Activated CD4-positive, alpha-beta memory T cell treated with anti-CD3 and anti-CD28 coated beads, Interleukin-2, amount 10 ng/mL, durations not matched to agents 7 days and 5 days (primary cell): ENCODE measurements around the gene PRCD. TPM values are rescaled to one million over a fixed set of nuclear protein-coding genes. Genes with fewer than 3 reads are reported as not detected.
"Not testable (repeated sequence)": the region's sequence is repeated elsewhere in the genome, so short reads cannot be mapped to it uniquely, and the experiment has no call there.

ENCODE experiments used
- CTCF ChIA-PET: fragments of 350-600 bp; sonication (Branson Sonifier 250); formaldehyde crosslinking; loops from one replicate; lab custom pipeline; 2021; ENCODE audit warnings: antibody characterized with exemption, inconsistent platforms; lab: Charles Lee
- POLR2A ChIA-PET: fragments of 350-600 bp; sonication (Branson Sonifier 250); formaldehyde crosslinking; loops from one replicate; lab custom pipeline; 2021; ENCODE audit warnings: antibody characterized with exemption; lab: Charles Lee
- DNase-seq: peaks from one replicate; pipeline ENCODE4 v3.0.0-alpha.2; 2020
- H3K27ac Mint-ChIP-seq: one replicate; pipeline ENCODE4 v1.8.0; 2021; ENCODE audit warnings: mild to moderate bottlenecking, mixed read lengths
- H3K27me3 Mint-ChIP-seq: one replicate; pipeline ENCODE4 v1.8.0; 2021; ENCODE audit warnings: mixed read lengths
- H3K36me3 Mint-ChIP-seq: one replicate; pipeline ENCODE4 v1.8.0; 2021; ENCODE audit warnings: low read depth, mixed read lengths
- H3K4me1 Mint-ChIP-seq: one replicate; pipeline ENCODE4 v1.8.0; 2021; ENCODE audit warnings: mixed read lengths
- H3K4me3 Mint-ChIP-seq: one replicate; pipeline ENCODE4 v1.8.0; 2021; ENCODE audit warnings: mild to moderate bottlenecking, mixed read lengths
- H3K9me3 Mint-ChIP-seq: one replicate; pipeline ENCODE4 v1.8.0; 2021; ENCODE audit warnings: mixed read lengths
- total RNA-seq, 2 experiments: library from RNA; stranded (reverse); gene quantifications; one replicate each; pipeline ENCODE4 v1.2.3, GENCODE V29; 2021

The PRCD gene
- total RNA-seq, 2 experiments from 2014 or later, result not detected

DNA sequence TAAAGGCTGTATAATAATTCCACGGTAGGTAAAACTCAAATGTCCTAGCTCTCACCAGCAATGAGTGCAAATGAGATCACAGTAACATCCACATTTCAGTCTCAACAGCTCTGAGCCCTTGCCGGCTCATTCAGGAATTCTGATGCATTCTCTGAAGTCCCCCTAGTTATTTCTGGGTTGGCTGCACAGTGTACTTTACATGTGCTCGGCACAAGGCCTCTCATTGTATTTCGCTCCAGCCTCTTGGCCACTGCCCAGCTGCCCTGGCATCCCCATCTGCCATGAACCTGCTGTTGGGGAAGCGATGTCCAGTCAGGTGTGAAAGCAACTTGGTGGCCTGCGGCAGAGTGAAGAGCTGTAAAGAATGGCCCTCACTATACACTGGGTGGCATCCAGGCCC is 14.3 kb downstream of the PRCD start:
- no peak for DNase-seq
- H3K27me3 Mint-ChIP-seq, result no peaks in the 10 kb centered on the region
- ChIA-PET POLR2A (no interaction called here), CTCF (no interaction called here)
- no peak overlapping the region for H3K4me3 Mint-ChIP-seq
- H3K27ac Mint-ChIP-seq, result no peak overlapping the region
- peaks cover 14% of the 10 kb centered on the region for H3K36me3 Mint-ChIP-seq
- peaks cover 38% of the 10 kb centered on the region for H3K4me1 Mint-ChIP-seq
- no peaks in the 10 kb centered on the region for H3K9me3 Mint-ChIP-seq

- Mint-ChIP-seq H3K27me3 (no peaks in the 10 kb centered on the region), H3K4me1 (peaks cover 58% of the 10 kb centered on the region), H3K9me3 (no peaks in the 10 kb centered on the region), H3K4me3 (peak overlapping the region; percentile 99), H3K36me3 (peaks cover 33% of the 10 kb centered on the region), H3K27ac (peak overlapping the region; percentile 91)
- no peak for DNase-seq
- CTCF ChIA-PET, result interaction anchor here (0.7 to 8.5 kb wide), 24 partner anchors 8 to 203 kb away, joined by 3 to 82 read pairs (median 6); partner anchors contain the start of genes PRCD and PRPSAP1
- POLR2A ChIA-PET, result interaction anchor here (0.8 to 4.8 kb wide), 20 partner anchors 11 to 203 kb away, joined by 3 to 38 read pairs (median 5); partner anchors contain the start of genes JMJD6, METTL23, MFSD11 and PRPSAP1
Observed at GRCh38 chr17:76556765-76557367, 17.0 kb downstream of the PRCD start.

GRCh38 chr17:76557368-76558197 is 17.7 kb downstream of the PRCD start:
- Mint-ChIP-seq H3K9me3 (no peaks in the 10 kb centered on the region), H3K27me3 (no peaks in the 10 kb centered on the region), H3K27ac (peak overlapping the region; percentile 91), H3K36me3 (peaks cover 37% of the 10 kb centered on the region), H3K4me3 (peak overlapping the region; percentile 99), H3K4me1 (peaks cover 63% of the 10 kb centered on the region)
- ChIA-PET CTCF (interaction anchor here (0.6 to 8.5 kb wide), 36 partner anchors 9 to 244 kb away, joined by 3 to 82 read pairs (median 5); partner anchors contain the start of genes PRCD, PRPSAP1 and ST6GALNAC2), POLR2A (interaction anchor here (0.8 to 4.8 kb wide), 28 partner anchors 10 to 454 kb away, joined by 3 to 38 read pairs (median 4); partner anchors contain the start of genes EXOC7, JMJD6, METTL23 and MFSD11)
- DNase-seq, result peak; percentile 95

GRCh38 chr17:76558198-76559095 is 18.6 kb downstream of the PRCD start:
- Mint-ChIP-seq H3K9me3 (no peaks in the 10 kb centered on the region), H3K27me3 (no peaks in the 10 kb centered on the region), H3K36me3 (peaks cover 46% of the 10 kb centered on the region), H3K4me1 (peaks cover 72% of the 10 kb centered on the region), H3K27ac (peak overlapping the region; percentile 91), H3K4me3 (peak overlapping the region; percentile 99)
- POLR2A ChIA-PET, result interaction anchor here (0.8 to 4.8 kb wide), 23 partner anchors 9 to 454 kb away, joined by 3 to 38 read pairs (median 5); partner anchors contain the start of genes EXOC7, JMJD6, METTL23 and MFSD11
- peak; percentile 30 for DNase-seq
- CTCF ChIA-PET, result interaction anchor here (0.7 to 8.5 kb wide), 28 partner anchors 8 to 205 kb away, joined by 3 to 82 read pairs (median 5); partner anchors contain the start of genes PRPSAP1 and ST6GALNAC2

DNA sequence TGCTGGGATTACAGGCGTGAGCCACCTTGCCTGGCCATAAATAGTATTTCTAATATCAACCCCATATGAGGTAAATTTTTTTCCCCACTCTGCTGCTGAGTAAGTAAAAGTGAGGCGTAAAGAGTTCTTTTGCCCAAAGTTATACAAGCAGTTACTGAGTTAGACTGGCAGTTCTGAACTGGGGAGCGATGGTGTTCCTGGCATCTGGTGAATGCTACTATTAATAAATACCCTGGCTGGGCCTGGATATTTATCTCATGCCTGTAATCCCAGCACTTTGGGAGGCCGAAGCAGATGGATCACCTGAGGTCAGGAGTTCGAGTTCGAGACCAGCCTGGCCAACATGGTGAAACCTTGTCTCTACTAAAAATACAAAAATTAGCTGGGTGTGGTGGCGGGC is 19.6 kb downstream of the PRCD start:
- H3K27me3 Mint-ChIP-seq, DNase-seq, H3K9me3 Mint-ChIP-seq: not testable (repeated sequence)
- CTCF ChIA-PET, result interaction anchor here (1.0 to 8.5 kb wide), 9 partner anchors 8 to 154 kb away, joined by 3 to 82 read pairs (median 9); partner anchors contain the start of gene ST6GALNAC2
- H3K4me3 Mint-ChIP-seq, result peak overlapping the region; percentile 99
- peaks cover 73% of the 10 kb centered on the region for H3K4me1 Mint-ChIP-seq
- POLR2A ChIA-PET, result interaction anchor here (1.2 to 4.8 kb wide), 7 partner anchors 12 to 178 kb away, joined by 3 to 38 read pairs (median 4); partner anchors contain the start of genes SRSF2 and ST6GALNAC2
- H3K27ac Mint-ChIP-seq, result peak overlapping the region; percentile 91
- peaks cover 49% of the 10 kb centered on the region for H3K36me3 Mint-ChIP-seq

DNA sequence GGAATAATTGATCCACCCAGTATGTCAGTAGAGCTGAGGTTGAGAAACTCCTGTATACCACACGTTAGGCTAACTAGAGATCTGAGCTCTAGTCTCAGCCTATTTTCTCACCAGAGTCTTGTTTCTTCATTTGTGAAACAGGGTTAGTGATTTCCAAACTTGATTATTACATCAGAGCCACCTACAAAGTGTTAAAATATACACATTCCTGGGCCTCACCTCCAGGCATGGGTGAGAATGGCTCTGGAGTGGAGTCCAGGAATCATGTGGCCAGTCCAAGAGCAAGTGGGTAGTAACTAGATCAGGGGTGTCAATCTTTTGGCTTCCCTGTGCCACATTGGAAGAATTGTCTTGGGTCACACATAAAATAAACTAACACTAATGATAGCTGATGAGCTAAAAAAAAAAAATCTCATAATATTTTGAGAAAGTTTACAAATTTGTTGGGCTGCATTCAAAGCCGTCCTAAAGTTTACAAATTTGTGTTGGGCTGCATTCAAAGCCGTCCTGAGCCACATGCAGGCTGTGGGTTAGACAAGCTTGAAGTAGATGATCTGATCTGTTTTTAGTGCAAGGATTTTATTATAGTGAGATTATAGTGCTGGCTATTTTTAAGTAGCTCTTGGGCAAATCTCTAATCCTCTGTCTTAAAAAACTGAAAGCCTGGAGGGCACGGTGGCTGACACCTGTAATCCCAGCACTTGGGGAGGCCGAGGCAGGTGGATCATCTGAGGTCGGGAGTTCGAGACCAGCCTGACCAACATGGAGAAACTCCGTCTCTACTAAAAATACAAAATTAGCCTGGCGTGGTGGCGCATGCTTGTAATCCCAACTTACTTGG is 20.4 kb downstream of the PRCD start:
- ChIA-PET POLR2A (interaction anchor here (1.2 to 4.8 kb wide), 6 partner anchors 11 to 177 kb away, joined by 3 to 38 read pairs (median 4); partner anchors contain the start of gene SRSF2), CTCF (interaction anchor here (0.6 to 8.5 kb wide), 12 partner anchors 9 to 153 kb away, joined by 3 to 82 read pairs (median 5); partner anchors contain the start of gene ST6GALNAC2)
- peak overlapping the region; percentile 87 for H3K27ac Mint-ChIP-seq
- H3K27me3 Mint-ChIP-seq, result no peaks in the 10 kb centered on the region
- H3K9me3 Mint-ChIP-seq, result no peaks in the 10 kb centered on the region
- no peak for DNase-seq
- H3K4me3 Mint-ChIP-seq, result peak overlapping the region; percentile 71
- H3K36me3 Mint-ChIP-seq, result peaks cover 57% of the 10 kb centered on the region
- peaks cover 71% of the 10 kb centered on the region for H3K4me1 Mint-ChIP-seq

GRCh38 chr17:76560877-76561221 is 21.0 kb downstream of the PRCD start:
- ChIA-PET CTCF (interaction anchor here (1.1 to 8.5 kb wide), 8 partner anchors 9 to 121 kb away, joined by 3 to 82 read pairs (median 5); partner anchors contain the start of gene ST6GALNAC2), POLR2A (interaction anchor here (1.1 to 4.8 kb wide), 7 partner anchors 11 to 176 kb away, joined by 3 to 38 read pairs (median 4); partner anchors contain the start of genes METTL23 and SRSF2)
- Mint-ChIP-seq H3K27me3 (no peaks in the 10 kb centered on the region), H3K4me1 (peaks cover 69% of the 10 kb centered on the region), H3K9me3 (no peaks in the 10 kb centered on the region), H3K36me3 (peaks cover 63% of the 10 kb centered on the region), H3K4me3 (peak overlapping the region; percentile 71), H3K27ac (peak overlapping the region; percentile 87)
- no peak for DNase-seq

- Mint-ChIP-seq H3K4me1 (peaks cover 69% of the 10 kb centered on the region), H3K27me3 (no peaks in the 10 kb centered on the region), H3K9me3 (no peaks in the 10 kb centered on the region), H3K4me3 (peak overlapping the region; percentile 71), H3K27ac (peak overlapping the region; percentile 87), H3K36me3 (peaks cover 68% of the 10 kb centered on the region)
- DNase-seq, result peak; percentile 37
- ChIA-PET POLR2A (interaction anchor here (1.1 to 1.6 kb wide), 3 partner anchors 46 to 171 kb away, joined by 3 to 4 read pairs (median 3); partner anchors contain the start of gene METTL23), CTCF (interaction anchor here (1.5 to 8.5 kb wide), 7 partner anchors 9 to 120 kb away, joined by 3 to 82 read pairs (median 5); partner anchors contain the start of gene ST6GALNAC2)
Observed at GRCh38 chr17:76561332-76561731, 21.5 kb downstream of the PRCD start.

DNA sequence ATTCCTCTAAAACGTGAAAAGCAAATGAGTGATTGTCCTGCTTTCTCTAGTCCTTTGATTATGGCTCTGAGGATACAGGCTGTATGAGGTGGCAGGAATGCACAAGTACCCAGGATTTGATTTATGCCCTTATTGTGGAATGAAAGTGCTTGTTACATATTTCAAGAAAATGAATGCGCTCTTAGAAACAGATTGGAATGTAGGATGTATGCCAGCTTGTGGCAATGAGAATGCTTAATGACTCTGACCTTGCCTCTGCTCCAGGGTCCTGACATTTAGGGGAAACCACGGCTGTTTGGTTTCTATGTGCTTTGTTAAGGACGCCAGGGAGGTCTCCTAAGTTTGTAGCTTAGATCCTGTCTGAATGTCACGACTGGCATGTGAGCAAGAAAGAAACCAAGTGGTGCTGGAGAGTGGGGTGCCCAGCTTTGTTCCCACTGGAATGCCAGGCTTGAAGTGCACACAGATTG is 22.0 kb downstream of the PRCD start:
- CTCF ChIA-PET, result interaction anchor here (0.9 to 8.5 kb wide), 5 partner anchors 10 to 120 kb away, joined by 3 to 82 read pairs (median 4); no protein-coding TSS in a partner anchor
- no peaks in the 10 kb centered on the region for H3K27me3 Mint-ChIP-seq
- H3K27ac Mint-ChIP-seq, result peak overlapping the region; percentile 87
- POLR2A ChIA-PET, result interaction anchor here (1.1 to 1.6 kb wide), 3 partner anchors 47 to 170 kb away, joined by 3 to 4 read pairs (median 3); partner anchors contain the start of gene METTL23
- H3K4me3 Mint-ChIP-seq, result peak overlapping the region; percentile 71
- H3K9me3 Mint-ChIP-seq, result no peaks in the 10 kb centered on the region
- DNase-seq, result no peak
- H3K36me3 Mint-ChIP-seq, result peaks cover 73% of the 10 kb centered on the region
- peaks cover 64% of the 10 kb centered on the region for H3K4me1 Mint-ChIP-seq

DNA sequence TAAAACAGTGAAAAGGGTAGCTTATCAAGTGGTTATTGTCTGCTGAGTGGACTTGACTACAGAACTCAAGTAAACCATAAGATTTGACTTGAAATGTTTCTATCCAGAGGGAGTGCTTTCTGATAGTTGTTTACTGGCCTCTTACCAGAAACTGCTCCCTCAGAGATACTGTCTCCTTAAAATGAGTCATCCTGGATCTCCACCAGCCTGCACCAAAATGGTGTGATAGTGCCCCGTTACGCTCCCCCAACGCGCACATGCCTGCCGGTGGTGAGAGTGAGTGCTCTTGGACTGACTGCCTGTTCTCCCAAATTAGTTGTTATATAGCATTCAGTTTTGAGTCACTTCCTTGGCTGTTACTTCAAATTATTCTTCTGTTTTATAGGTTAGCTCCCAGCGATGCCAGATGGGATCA is 22.9 kb downstream of the PRCD start:
- peaks cover 58% of the 10 kb centered on the region for H3K4me1 Mint-ChIP-seq
- peaks cover 70% of the 10 kb centered on the region for H3K36me3 Mint-ChIP-seq
- CTCF ChIA-PET, result interaction anchor here (0.7 to 8.5 kb wide), 6 partner anchors 9 to 119 kb away, joined by 3 to 82 read pairs (median 4); no protein-coding TSS in a partner anchor
- no peak overlapping the region for H3K4me3 Mint-ChIP-seq
- POLR2A ChIA-PET, result no interaction called here
- no peaks in the 10 kb centered on the region for H3K27me3 Mint-ChIP-seq
- peak overlapping the region; percentile 77 for H3K27ac Mint-ChIP-seq
- DNase-seq, result peak; percentile 35
- no peaks in the 10 kb centered on the region for H3K9me3 Mint-ChIP-seq
